ENCODE measurements around the gene TCF3. TPM values are rescaled to one million over a fixed set of nuclear protein-coding genes. Genes with fewer than 3 reads are reported as not detected.

Gene TCF3
- total RNA-seq, 4 donors from 2014 or later = 23.4 to 299 (median 37.3) TPM

DNA sequence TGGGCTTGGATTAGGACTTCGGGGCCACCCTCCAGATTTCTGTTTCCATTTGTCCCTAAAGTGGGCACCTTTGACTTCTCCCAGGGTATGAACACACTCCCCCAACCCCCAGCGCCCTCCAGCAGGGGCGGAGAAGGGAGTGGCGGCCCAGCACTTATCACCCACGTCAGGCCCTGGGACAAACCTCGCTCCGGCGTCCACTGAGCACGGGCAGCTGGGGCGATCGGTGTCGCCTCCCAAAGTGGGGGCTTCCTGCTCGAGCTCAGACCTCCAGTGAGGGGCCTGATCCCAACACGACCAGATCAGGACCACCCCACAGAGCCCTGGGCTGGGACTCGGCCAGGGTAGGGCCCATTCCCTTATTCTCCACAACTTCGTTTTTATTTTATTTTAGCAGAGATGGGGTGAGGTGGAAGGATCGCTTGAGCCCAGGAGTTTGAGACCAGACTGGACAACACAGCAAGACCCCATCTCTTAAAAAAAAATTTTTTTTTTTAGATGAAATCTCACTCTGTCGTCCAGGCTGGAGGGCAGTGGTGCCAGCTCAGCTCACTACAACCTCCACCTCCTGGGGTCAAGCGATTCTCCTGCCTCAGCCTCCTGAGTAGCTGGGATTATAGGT lies 3.7 kb upstream of the TCF3 start:
- TF ChIP-seq EP300 (IDR thresholded peaks at IDR 0.05) = no peak
- TF ChIP-seq, protein P1, sequence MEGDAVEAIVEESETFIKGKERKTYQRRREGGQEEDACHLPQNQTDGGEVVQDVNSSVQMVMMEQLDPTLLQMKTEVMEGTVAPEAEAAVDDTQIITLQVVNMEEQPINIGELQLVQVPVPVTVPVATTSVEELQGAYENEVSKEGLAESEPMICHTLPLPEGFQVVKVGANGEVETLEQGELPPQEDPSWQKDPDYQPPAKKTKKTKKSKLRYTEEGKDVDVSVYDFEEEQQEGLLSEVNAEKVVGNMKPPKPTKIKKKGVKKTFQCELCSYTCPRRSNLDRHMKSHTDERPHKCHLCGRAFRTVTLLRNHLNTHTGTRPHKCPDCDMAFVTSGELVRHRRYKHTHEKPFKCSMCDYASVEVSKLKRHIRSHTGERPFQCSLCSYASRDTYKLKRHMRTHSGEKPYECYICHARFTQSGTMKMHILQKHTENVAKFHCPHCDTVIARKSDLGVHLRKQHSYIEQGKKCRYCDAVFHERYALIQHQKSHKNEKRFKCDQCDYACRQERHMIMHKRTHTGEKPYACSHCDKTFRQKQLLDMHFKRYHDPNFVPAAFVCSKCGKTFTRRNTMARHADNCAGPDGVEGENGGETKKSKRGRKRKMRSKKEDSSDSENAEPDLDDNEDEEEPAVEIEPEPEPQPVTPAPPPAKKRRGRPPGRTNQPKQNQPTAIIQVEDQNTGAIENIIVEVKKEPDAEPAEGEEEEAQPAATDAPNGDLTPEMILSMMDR (IDR thresholded peaks at IDR 0.05) = no peak
- TF ChIP-seq POLR2A (IDR thresholded peaks at IDR 0.05) = no peak
- Histone ChIP-seq H3K27ac (no peak overlapping the region), H3K36me3 (no peaks in the 10 kb centered on the region), H3K9me3 (no peaks in the 10 kb centered on the region), H3K4me3 (no peak overlapping the region), H3K4me1 (peaks cover 0 to 15% (median 6%) of the 10 kb centered on the region in 4 donors), H3K27me3 (peaks cover 0 to 10% of the 10 kb centered on the region in 2 donors)
- no peak for DNase-seq (ENCODE audit: low spot score in 2 of 2)
- 80 to 85% methylated on average over 19 of the region's 19 CpGs for WGBS, 2 donors

DNA sequence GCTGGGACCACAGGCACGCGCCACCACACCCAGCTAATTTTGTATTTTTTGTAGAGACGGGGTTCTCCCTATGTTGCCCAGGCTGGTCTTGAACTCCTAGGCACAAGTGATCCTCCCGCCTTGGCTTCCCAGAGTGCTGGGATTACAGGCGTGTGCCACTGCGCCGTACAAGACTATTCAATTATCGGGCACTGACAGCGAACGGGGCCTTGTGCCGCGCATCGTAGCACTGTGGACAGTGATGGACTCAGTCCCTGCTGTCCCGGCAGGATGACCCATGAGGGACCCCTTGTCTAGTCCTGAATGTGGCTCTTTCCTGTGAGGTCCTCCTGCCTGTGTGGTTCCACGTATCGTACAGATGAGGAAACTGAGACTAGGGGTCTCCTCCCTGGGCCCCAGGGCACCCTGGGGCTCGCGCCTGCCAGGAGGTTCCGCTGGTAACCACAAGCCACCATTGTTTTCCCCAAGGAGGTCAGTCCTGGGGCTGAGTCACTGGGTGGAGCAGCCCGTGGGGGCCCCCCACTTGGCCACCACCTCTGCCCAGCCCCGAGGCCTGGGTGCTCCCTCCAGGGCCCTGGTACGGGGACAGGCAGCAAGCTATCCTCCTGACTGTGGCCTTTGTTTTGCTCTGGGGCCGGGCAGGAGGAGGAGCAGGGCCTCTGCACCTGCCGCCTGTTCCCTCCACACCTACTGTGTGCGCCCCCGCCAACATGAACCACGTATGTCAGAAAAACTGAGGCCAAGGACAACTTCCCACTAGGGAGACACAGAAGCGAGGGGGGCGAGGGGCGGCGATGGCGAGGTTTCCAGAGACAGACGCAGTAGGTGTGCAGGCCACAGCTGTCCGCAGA lies 2.9 kb upstream of the TCF3 start:
- no peak for DNase-seq (ENCODE audit: low spot score in 2 of 2)
- Histone ChIP-seq H3K4me3 (no peak overlapping the region), H3K27me3 (peaks cover 0 to 10% of the 10 kb centered on the region in 2 donors), H3K9me3 (no peaks in the 10 kb centered on the region), H3K27ac (no peak overlapping the region), H3K36me3 (no peaks in the 10 kb centered on the region), H3K4me1 (peaks cover 0 to 22% (median 13%) of the 10 kb centered on the region in 4 donors)
- no peak for TF ChIP-seq POLR2A (IDR thresholded peaks at IDR 0.05)
- TF ChIP-seq, protein P1 (IDR thresholded peaks at IDR 0.05) = no peak
- TF ChIP-seq EP300 (IDR thresholded peaks at IDR 0.05) = no peak
- 77 to 86% methylated on average over 30 to 31 of the region's 34 CpGs for WGBS, 2 donors

DNA sequence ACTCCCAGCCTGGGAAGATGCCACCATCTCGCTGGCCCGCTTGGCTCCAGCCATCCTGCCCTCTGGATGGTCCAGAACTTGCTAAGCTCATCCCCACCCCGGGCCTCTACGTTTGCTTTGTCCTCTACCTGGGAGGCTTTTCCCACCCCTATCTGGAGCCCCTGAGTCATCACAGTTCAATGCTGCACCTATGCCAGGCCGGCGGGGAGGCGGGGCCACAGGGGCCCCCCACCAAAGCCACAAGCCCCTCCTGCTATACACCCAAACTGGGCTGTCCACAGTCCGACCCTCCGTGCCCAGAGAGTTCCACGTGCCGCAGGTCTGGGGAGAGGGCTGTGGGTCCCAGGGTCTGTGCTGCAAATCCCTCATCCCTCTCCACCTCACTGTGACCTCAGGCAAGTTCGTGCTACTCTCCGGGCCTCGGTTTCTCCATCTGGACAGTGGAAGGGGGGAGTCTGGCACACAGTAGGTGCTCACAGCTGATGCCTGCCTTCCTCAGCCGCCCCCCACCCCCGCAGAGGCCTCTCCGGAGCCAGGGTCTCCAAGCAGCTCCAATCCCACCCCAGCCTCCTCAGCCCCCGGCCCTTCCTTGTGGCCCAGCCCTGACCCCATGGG lies 1.9 kb upstream of the TCF3 start:
- Histone ChIP-seq H3K36me3 (peaks cover 0 to 8% (median 0%) of the 10 kb centered on the region in 3 donors), H3K27me3 (peaks cover 0 to 10% of the 10 kb centered on the region in 2 donors), H3K27ac (no peak overlapping the region), H3K9me3 (no peaks in the 10 kb centered on the region), H3K4me3 (no peak overlapping the region), H3K4me1 (peaks cover 0 to 33% (median 19%) of the 10 kb centered on the region in 4 donors)
- TF ChIP-seq, protein P1 (IDR thresholded peaks at IDR 0.05) = no peak
- no peak for TF ChIP-seq EP300 (IDR thresholded peaks at IDR 0.05)
- TF ChIP-seq POLR2A (IDR thresholded peaks at IDR 0.05) = no peak
- no peak for DNase-seq (ENCODE audit: low spot score in 2 of 2)
- WGBS, 2 donors = 82 to 83% methylated on average over 17 to 18 of the region's 18 CpGs

DNA sequence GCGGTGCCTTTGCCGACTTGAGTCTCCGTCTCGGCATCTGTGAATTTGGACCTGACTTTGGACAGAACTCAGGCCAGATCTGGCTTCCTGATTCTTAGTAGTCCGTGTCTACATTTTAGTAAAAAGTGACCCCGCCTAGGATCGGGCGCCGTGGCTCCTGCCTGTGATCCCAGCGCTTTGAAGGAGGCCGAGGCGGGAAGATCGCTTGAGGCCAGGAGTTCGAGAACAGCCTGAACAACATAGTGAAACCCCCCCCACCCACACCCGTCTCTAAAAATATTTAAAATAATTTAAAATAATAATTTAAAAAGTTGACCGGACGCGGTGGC lies 849 bp upstream of the TCF3 start:
- WGBS, 2 donors = 17% methylated on average over 17 to 18 of the region's 18 CpGs
- TF ChIP-seq, protein P1 (IDR thresholded peaks at IDR 0.05) = no peak

More for the DNA sequence above, 849 bp upstream of the TCF3 start:
- DNase-seq (ENCODE audit: low spot score in 2 of 2) = peak in 1 of 2 donors; percentile 38
- Histone ChIP-seq H3K4me1 (peaks cover 0 to 38% (median 20%) of the 10 kb centered on the region in 4 donors), H3K4me3 (peak overlapping the region; percentile 79 to 98 (median 82)), H3K27ac (peak overlapping the region; percentile 83 to 100 (median 100)), H3K9me3 (no peaks in the 10 kb centered on the region), H3K27me3 (peaks cover 0 to 9% of the 10 kb centered on the region in 2 donors), H3K36me3 (peaks cover 0 to 16% (median 0%) of the 10 kb centered on the region in 3 donors)

Measured in tibial nerve (tissue), 4 donors.